A549 treated with GW870086 at 1 μM for 4 hours (cell line): ENCODE results near the gene POLDIP3. TPM values are rescaled to one million over a fixed set of nuclear protein-coding genes. Genes with fewer than 3 reads are reported as not detected.

Experiments used
- total RNA-seq: library from RNA; stranded (reverse); fragments of 200-300 nt; extraction: Qiagen RNA extraction; gene quantifications from 5 replicates; pipeline ENCODE4 v1.2.3, GENCODE V29; 2022; ENCODE audit warnings: low read depth

The POLDIP3 gene, protein sequence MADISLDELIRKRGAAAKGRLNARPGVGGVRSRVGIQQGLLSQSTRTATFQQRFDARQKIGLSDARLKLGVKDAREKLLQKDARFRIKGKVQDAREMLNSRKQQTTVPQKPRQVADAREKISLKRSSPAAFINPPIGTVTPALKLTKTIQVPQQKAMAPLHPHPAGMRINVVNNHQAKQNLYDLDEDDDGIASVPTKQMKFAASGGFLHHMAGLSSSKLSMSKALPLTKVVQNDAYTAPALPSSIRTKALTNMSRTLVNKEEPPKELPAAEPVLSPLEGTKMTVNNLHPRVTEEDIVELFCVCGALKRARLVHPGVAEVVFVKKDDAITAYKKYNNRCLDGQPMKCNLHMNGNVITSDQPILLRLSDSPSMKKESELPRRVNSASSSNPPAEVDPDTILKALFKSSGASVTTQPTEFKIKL
- 35.5 to 41.8 TPM (median 39.1 TPM) in 5 replicates for total RNA-seq

DNA sequence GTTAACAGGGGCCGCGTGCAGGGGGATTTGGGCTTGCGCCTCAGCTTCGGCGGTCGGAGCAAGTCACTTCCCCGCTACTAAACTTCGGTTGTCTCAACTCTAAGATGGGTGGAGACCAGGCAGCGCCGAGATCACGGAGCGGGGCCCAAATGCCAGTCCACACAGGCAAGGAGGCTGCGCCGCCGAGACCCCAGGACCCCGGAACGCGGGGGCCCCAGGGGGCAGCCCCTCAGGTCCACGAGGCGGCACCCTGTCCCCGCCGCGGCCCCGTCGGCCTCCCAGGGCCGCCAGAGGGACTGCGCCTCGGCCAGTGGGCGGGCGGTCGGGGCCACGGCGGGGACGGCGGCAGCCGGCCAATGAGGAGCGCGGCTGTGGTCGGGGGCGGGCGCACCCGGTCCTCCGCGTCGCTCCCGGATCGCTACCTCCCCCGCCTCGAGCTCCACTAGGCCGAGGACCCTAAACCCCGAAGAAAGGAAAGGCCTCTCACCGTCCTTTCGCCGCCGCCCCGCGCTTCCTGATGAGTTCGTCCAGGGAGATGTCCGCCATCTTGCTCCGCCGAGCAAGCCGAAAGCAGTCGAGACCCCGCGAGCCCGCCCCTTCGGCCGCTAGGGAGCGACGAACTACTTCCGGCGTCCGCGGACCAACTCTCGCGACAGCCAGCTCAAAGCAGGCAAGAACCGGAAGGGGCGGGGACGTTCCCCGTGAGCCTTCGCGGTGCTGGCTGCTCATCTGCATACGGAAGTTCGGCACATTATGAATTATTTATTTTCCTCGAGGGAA lies at the start of gene POLDIP3:
POLDIP3 (minus strand) TSS at position 572 of the 780 bp plus-strand sequence; CDS start at position 546, 26 bp downstream.

DNA sequence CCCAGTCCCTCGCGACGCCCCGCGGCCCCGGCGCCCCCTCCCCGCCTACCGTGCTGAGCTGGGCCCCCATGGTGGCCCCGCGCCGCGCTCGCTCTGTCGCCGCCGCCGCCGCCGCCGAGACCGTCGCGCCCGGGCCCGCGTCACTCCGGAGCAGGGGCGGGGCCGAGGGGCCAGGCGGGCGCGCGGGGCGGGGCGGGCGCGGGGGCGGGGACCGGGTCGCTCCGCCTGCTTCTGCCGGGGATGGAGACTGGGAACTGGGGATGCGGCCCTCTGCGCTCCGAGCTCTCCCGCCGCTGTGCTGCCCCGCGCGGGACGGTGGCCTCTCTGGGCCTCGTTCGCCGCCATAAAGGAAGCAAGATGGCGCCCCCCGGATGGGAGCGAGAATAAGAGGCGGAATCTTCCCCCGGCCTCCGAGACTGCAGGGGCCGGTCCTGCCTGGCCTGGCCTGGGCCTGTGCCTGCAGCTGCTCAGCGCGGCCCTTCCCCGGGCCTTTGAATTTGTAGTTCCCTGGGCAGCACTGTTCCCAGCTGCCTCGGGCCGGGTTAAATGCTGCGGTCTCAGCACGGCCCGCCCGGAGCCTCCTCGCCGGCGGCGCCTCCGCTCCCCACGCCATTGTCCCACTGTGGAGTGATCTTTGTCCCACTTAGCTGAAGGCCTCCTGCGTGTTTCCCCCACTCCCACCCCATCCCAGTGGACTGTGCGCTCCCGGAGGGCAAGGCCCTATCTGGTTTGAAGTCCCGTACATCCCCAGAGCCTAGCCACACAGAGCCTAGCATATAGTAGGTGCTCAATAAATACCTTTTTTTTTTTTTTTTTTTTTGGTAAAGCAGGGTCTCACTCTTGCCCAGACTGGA lies 34.8 kb upstream of the POLDIP3 start, which contains the start of gene CYB5R3:
CYB5R3 (minus strand) TSS at position 147 of the 854 bp plus-strand sequence; CDS start at position 70, 77 bp downstream.

DNA sequence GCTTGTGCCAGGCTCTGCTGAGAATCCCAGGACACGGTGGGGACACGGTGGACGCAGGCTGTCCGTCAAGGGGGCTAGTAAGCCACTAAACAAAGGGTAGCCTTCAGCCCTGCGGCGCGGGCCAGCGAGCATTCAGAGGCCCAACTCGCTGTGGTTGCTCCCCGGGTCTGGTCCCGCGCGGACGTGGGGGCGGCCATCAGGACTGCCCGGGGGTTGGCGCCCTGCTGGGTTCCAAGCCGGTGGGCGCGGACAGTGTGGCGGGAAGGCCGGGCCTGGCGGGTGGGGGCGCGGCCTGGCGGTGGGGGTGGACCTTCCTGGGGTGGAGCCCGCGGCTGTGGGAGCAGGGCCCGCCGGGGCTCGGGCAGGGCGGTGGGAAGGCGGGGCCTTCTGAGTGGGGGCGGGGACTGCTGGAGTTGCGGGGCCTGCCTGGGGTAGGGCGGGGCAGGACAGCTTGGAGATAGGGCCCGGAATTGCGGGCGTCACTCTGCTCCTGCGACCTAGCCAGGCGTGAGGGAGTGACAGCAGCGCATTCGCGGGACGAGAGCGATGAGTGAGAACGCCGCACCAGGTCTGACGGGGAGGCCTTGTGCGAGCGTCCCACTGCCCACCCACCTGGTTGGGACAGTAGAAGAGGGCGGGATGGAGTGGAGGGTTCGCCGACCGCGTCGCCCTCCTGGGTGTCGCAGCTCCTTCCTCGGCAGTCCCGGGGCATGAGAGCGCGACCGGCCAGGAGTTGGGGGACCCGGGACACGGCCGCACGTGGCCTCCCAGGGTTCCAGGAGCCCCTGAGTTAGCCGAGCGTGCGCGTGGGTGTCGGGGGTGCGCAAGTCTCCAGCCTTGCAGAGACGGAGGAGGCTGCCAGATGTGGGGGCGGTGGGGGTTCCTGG lies 61.0 kb downstream of the POLDIP3 start, which contains the start of gene SERHL2:
SERHL2 (plus strand) TSS at position 482 of the 887 bp plus-strand sequence; CDS start at position 547, 65 bp downstream.

Other genes starting within 250 kb of the POLDIP3 start
- gene NFAM1, start 182.5 kb downstream of the POLDIP3 start, total RNA-seq, result not detected in 5 replicates
- gene RRP7A, start 95.1 kb downstream of the POLDIP3 start, total RNA-seq, result 45.1 to 65.1 TPM (median 56.7 TPM) in 5 replicates
- 0.13 to 0.59 TPM (median 0.24 TPM) in 3 of 5 replicates, not detected in the others for gene SERHL2, start 60.9 kb downstream of the POLDIP3 start, total RNA-seq
- not detected in 5 replicates for gene ATP5MGL, start 25.7 kb upstream of the POLDIP3 start, total RNA-seq
- gene CYB5R3, start 34.5 kb upstream of the POLDIP3 start, total RNA-seq, result 91.7 to 123 TPM (median 114 TPM) in 5 replicates
- gene A4GALT, start 106.0 kb upstream of the POLDIP3 start, total RNA-seq, result 15.2 to 24.7 TPM (median 24.1 TPM) in 5 replicates
- 19.0 to 24.4 TPM (median 22.3 TPM) in 5 replicates for gene ARFGAP3, start 242.4 kb upstream of the POLDIP3 start, total RNA-seq